ENCODE data around the gene NFAT5. TPM values are rescaled to one million over a fixed set of nuclear protein-coding genes. Genes with fewer than 3 reads are reported as not detected.
A peak's percentile ranks its signal among the peaks of the same experiment; 100 is the strongest.
"Not testable (repeated sequence)": the region's sequence is repeated elsewhere in the genome, so short reads cannot be mapped to it uniquely, and the experiment has no call there.

NFAT5 gene
- polyA plus RNA-seq, 2 of the 4 experiments (the other 2 are of a cell fraction), result 9.5 to 45.1 TPM

DNA sequence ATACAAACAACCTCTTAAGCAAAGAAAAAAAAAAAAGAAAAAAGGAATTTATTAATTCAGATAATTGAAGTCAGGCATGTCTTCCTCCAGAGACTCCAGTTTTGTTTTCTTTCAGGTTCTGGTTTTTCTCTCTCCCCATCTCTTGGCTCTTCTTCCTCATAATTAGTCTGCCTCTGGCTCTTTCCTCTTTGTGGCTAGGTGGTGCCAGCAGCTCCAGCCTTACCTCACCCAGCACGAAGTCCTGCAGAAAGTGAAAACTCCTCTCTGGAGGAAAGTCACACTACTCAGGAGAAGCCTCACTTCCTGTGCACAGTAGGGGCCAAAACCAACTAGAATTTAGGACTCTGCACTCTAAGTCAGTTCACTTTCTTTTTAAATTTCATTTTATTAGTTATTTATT is 10.3 kb upstream of the NFAT5 start:
- ChIA-PET POLR2A (no interaction called here), CTCF (interaction anchor here (0.5 to 1.7 kb wide), 3 partner anchors 23 to 331 kb away, joined by 3 to 4 read pairs (median 4); no protein-coding TSS in a partner anchor)
- Histone ChIP-seq H3K4me2 (no peak overlapping the region), H3K27ac (0 out of 6 replicates have a peak overlapping the region, but pooled peaks of 1 of the 2 experiments have one; percentile 21), H3K9me3 (no peaks in the 10 kb centered on the region), H3K4me1 (no peaks in the 10 kb centered on the region), H3K4me3 (no peak overlapping the region)
- no peak for ATAC-seq
- WGBS (ENCODE audit: missing lambda C conversion rate), result 85% methylated on average over 1 of the region's 1 CpG
- no peak for FAIRE-seq
- no peak for DNase-seq (ENCODE audit: low read depth in 1 of 2, low spot score in 1 of 2)
- TF ChIP-seq, protein P1, sequence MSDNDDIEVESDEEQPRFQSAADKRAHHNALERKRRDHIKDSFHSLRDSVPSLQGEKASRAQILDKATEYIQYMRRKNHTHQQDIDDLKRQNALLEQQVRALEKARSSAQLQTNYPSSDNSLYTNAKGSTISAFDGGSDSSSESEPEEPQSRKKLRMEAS (IDR thresholded peaks at IDR 0.05), result no peak

DNA sequence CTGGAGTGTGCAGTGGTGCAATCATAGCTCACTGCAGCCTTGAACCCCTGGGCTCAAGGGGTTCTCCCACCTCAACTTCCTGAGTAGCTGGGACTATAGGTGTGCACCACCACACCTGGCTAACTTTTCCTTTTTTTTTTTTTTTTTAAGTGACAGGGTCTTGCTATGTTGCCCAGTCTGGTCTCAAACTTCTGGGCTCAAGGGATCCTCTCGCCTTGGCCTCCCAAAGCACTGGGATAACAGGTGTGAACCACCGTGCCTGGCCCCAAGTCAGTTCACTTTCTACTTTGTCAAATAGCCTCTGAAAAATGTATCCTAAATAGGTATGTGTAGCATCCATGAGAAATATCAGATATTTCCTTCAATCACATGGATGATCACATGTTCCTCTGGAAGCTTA is 9.9 kb upstream of the NFAT5 start:
- H3K4me1 ChIP-seq, result no peaks in the 10 kb centered on the region
- ChIA-PET CTCF (interaction anchor here (0.5 to 2.2 kb wide), 6 partner anchors 23 to 331 kb away, joined by 3 to 7 read pairs (median 4); no protein-coding TSS in a partner anchor), POLR2A (no interaction called here)
- H3K27ac ChIP-seq, result no peak overlapping the region
- no peak overlapping the region for H3K4me2 ChIP-seq
- WGBS (ENCODE audit: missing lambda C conversion rate), result 74% methylated on average over 2 of the region's 2 CpGs
- TF ChIP-seq POLR2A (IDR thresholded peaks at IDR 0.05; ENCODE audit: low read length) (no peak), HEYL (CRISPR knock-in tag; IDR thresholded peaks at IDR 0.05) (no peak), TFCP2L1 (CRISPR knock-in tag; IDR thresholded peaks at IDR 0.05) (no peak), KDM1A (IDR thresholded peaks at IDR 0.05; ENCODE audit: low read depth) (no peak), CHD4 (IDR thresholded peaks at IDR 0.05; ENCODE audit: borderline replicate concordance) (no peak), POLR2AphosphoS2 (conservative IDR thresholded peaks at IDR 0.05; ENCODE audit: low read length) (no peak)
- no peaks in the 10 kb centered on the region for H3K9me3 ChIP-seq
- DNase-seq (ENCODE audit: low read depth in 1 of 2, low spot score in 1 of 2), result no peak
- no peak overlapping the region for H3K4me3 ChIP-seq
- ATAC-seq, result no peak
- no peak for FAIRE-seq

DNA sequence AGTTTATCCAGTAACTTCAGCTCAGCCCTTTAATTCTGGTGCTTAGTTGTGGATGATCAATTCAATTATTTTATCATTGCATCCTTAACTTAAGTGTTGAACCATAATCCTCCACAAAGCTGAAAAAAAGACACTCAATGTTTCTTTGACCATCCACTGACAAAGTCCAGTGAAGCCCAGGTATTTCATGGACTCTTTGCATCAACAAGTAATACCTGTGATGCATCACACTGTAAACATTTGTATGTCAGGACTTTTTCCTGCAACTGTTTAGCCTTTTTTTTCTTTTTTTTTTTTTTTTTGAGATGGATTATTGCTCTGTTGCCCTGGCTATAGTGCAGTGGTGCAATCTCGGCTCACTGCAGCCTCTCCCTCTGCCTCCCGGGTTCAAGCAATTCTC is 6.6 kb upstream of the NFAT5 start:
- Histone ChIP-seq H3K4me2 (no peak overlapping the region), H3K9me3 (no peaks in the 10 kb centered on the region), H3K4me3 (no peak overlapping the region), H3K4me1 (peaks cover 23% of the 10 kb centered on the region), H3K27ac (no peak overlapping the region)
- ChIA-PET POLR2A (interaction anchor here (0.7 kb wide), 1 partner anchor 30 kb away, joined by 3 read pairs; no protein-coding TSS in a partner anchor), CTCF (interaction anchor here (1.1 kb wide), 1 partner anchor 17 kb away, joined by 3 read pairs; no protein-coding TSS in a partner anchor)
- ATAC-seq (no peak), DNase-seq (ENCODE audit: low read depth in 1 of 2, low spot score in 1 of 2) (no peak), FAIRE-seq (no peak)
- TF ChIP-seq HDAC2 (IDR thresholded peaks at IDR 0.05) (no peak), SREBF2 (IDR thresholded peaks at IDR 0.05) (no peak), JUN (IDR thresholded peaks at IDR 0.05) (no peak), BHLHE40 (IDR thresholded peaks at IDR 0.05; ENCODE audit: low read depth, low read length) (no peak), PHF8 (IDR thresholded peaks at IDR 0.05; ENCODE audit: borderline replicate concordance, low read depth) (no peak), EHF (CRISPR knock-in tag; IDR thresholded peaks at IDR 0.05) (no peak), POLR2AphosphoS2 (conservative IDR thresholded peaks at IDR 0.05; ENCODE audit: low read length) (no peak), POLR2A (IDR thresholded peaks at IDR 0.05; ENCODE audit: low read length) (no peak), RCOR1 (IDR thresholded peaks at IDR 0.05; ENCODE audit: low read depth, low read length) (no peak), CBX8 (IDR thresholded peaks at IDR 0.05) (no peak), NPAS2 (CRISPR knock-in tag; IDR thresholded peaks at IDR 0.05; ENCODE audit: borderline replicate concordance) (no peak), EHMT2 (IDR thresholded peaks at IDR 0.05; ENCODE audit: low read depth) (no peak), FOSB (CRISPR knock-in tag; IDR thresholded peaks at IDR 0.05) (no peak), FOXS1 (CRISPR knock-in tag; IDR thresholded peaks at IDR 0.05) (no peak)
- TF ChIP-seq, protein P2, sequence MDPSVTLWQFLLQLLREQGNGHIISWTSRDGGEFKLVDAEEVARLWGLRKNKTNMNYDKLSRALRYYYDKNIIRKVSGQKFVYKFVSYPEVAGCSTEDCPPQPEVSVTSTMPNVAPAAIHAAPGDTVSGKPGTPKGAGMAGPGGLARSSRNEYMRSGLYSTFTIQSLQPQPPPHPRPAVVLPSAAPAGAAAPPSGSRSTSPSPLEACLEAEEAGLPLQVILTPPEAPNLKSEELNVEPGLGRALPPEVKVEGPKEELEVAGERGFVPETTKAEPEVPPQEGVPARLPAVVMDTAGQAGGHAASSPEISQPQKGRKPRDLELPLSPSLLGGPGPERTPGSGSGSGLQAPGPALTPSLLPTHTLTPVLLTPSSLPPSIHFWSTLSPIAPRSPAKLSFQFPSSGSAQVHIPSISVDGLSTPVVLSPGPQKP (IDR thresholded peaks at IDR 0.05; ENCODE audit: low read depth, low read length), result no peak
- TF ChIP-seq, protein P3, sequence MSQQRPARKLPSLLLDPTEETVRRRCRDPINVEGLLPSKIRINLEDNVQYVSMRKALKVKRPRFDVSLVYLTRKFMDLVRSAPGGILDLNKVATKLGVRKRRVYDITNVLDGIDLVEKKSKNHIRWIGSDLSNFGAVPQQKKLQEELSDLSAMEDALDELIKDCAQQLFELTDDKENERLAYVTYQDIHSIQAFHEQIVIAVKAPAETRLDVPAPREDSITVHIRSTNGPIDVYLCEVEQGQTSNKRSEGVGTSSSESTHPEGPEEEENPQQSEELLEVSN (IDR thresholded peaks at IDR 0.05; ENCODE audit: borderline replicate concordance, low read depth), result no peak
- TF ChIP-seq, protein P4, sequence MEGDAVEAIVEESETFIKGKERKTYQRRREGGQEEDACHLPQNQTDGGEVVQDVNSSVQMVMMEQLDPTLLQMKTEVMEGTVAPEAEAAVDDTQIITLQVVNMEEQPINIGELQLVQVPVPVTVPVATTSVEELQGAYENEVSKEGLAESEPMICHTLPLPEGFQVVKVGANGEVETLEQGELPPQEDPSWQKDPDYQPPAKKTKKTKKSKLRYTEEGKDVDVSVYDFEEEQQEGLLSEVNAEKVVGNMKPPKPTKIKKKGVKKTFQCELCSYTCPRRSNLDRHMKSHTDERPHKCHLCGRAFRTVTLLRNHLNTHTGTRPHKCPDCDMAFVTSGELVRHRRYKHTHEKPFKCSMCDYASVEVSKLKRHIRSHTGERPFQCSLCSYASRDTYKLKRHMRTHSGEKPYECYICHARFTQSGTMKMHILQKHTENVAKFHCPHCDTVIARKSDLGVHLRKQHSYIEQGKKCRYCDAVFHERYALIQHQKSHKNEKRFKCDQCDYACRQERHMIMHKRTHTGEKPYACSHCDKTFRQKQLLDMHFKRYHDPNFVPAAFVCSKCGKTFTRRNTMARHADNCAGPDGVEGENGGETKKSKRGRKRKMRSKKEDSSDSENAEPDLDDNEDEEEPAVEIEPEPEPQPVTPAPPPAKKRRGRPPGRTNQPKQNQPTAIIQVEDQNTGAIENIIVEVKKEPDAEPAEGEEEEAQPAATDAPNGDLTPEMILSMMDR (IDR thresholded peaks at IDR 0.05), result no peak
- TF ChIP-seq, protein P5, sequence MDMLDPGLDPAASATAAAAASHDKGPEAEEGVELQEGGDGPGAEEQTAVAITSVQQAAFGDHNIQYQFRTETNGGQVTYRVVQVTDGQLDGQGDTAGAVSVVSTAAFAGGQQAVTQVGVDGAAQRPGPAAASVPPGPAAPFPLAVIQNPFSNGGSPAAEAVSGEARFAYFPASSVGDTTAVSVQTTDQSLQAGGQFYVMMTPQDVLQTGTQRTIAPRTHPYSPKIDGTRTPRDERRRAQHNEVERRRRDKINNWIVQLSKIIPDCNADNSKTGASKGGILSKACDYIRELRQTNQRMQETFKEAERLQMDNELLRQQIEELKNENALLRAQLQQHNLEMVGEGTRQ (IDR thresholded peaks at IDR 0.05), result no peak
- 70% methylated on average over 2 of the region's 2 CpGs for WGBS (ENCODE audit: missing lambda C conversion rate)

DNA sequence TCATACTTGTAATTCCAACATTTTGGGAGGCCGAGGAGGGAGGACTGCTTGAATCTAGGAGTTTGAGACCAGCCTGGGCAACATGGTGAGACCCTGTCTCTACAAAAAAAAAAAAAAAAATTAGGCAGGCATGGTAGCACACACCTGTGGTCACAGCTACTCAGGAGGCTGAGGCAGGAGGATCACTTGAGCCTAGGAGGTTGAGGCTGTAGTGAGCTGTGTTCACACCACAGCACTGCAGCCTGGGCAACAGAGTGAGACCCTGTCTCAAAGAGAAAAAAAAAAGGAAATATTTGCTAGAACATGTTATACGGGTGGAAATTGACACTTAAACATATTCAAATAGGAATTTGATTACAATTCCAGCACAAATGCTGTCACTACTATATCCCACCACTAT is 4.4 kb upstream of the NFAT5 start:
- H3K9me3 ChIP-seq; DNase-seq (ENCODE audit: low read depth in 1 of 2, low spot score in 1 of 2); CTCF ChIA-PET; FAIRE-seq; H3K4me3 ChIP-seq; ATAC-seq: not testable (repeated sequence)
- Histone ChIP-seq H3K4me1 (peaks cover 27% of the 10 kb centered on the region), H3K4me2 (peak overlapping the region; percentile 45), H3K27ac (peak overlapping the region; percentile 25 to 32; a peak in 2 of 6 replicates)
- WGBS (ENCODE audit: missing lambda C conversion rate), result 89% methylated on average over 2 of the region's 2 CpGs
- POLR2A ChIA-PET, result interaction anchor here (0.6 kb wide), 1 partner anchor 140 kb away, joined by 3 read pairs; no protein-coding TSS in a partner anchor
